Stimulated activated CD4-positive, alpha-beta T cell treated with anti-CD3 and anti-CD28 coated beads, Interleukin-12 subunit alpha, Interleukin-12 subunit beta, amount 100 ng/mL, for 24 hours (primary cell): ENCODE data around the gene LRIG2.
A peak's percentile ranks its signal among the peaks of the same experiment; 100 is the strongest.
"Not testable (repeated sequence)": the region's sequence is repeated elsewhere in the genome, so short reads cannot be mapped to it uniquely, and the experiment has no call there.

Experiments
- DNase-seq, 2 experiments: peaks; one replicate each; pipeline ENCODE4 v3.0.0-alpha.2; 2020; ENCODE audit warnings: low read depth in 2 of 2

LRIG2 gene

GRCh38 chr1:113125517-113125916 is 52.5 kb downstream of the LRIG2 start:
- DNase-seq: no peak

DNA sequence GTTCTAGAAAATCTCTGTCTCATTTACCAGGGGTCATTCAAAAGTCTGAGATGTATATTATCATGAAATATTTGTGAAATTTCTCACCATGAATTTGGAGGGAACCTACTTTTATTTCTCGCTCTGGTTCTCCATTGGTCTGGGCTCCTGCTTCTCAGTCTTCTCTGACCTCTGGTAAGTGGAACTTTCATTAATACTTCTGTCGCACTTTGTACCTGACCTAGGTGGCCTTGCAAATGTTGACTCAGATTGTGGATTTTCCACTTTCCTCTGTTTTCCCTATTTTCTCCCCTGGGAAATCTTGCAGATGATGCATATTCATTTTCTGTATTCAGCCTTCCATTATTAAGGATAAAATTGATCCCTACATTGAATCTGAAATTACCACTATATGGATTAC is 53.2 kb downstream of the LRIG2 start:
- DNase-seq: no peak

DNA sequence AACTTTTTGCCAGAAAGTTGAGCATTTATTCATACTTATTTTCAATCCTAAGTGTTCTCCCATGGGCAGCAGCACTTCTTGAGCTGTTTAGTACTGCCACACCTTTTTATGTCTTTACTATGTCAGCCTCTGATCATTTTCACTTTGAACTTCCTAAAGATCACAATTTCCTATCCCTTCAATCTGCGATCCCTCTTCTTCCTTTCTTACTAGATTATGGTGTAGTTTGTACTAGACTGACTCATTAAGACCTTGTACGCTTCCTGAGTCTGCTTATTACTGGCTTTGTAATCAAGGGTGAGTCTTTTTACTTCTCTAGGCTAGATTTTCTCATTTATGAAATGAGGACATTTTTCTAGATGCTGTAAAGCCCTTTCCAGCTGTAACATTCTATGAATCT is 55.1 kb downstream of the LRIG2 start:
- DNase-seq: no peak

DNA sequence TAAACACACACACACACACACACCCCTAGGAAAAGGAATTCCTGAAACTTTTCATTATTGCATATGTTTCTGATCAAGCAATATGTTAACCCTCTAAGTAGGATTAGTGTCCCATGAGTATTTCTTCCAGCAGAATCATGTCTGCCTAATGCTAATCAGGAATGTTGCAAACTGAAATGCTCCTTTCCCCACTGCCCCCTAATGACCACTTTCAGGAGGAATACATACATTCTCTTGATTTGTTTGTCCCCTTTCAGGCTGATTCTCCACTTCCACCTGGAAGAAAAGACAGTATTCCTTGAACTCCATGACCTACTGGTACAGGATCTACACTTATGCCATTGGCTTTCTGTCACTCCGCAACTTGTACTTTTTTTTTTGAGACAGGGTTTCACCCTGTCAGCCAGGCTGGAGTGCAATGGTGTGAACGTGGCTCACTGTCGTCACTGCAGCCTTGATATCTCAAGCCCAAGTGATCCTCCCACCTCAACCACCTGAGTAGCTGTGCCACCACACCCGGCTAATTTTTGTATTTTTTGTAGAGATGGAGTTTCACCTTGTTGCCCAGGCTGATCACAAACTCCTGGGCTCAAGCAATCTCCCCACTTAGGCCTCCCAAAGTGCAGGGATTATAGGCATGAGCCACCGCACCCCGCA is 56.7 kb downstream of the LRIG2 start:
- DNase-seq: no peak

DNA sequence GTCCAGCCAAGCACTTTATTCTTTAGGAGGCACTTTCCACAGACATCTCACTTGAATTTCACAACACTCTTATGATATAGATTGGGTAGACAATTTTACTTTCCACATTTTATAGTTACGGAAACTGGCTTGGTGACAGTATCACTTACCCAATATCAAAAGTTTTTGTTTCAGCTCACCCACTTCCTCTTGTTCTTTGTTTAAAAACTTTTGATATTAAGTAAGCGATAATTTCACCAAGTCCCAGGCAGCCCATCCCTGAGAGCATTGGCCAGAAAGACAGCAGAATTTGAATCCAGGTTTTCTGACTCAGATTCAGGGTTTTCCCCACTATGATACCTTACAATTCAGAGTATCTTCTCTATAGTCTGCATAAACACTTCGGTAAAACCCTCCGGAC is 60.0 kb downstream of the LRIG2 start:
- peak in 1 of 2 experiments; percentile 12 for DNase-seq

DNA sequence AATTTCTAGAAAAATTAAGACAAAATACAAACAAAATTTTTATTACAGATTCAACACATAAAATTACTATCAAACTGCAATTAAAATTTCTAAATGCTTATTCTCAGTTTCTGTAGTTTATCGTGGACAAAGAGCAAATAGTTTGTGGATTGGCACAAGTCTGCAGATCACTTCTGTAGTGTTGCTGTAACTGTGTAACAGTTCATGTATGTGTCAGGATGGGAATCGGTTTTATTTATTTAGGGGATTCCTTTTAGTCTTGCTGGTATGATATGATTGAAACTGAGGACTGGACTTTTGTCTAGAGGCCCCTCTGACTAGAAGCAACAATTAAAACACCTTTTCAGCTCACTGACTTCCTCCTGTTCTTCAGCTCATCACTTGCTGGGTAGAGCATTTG is 60.8 kb downstream of the LRIG2 start:
- DNase-seq: no peak

DNA sequence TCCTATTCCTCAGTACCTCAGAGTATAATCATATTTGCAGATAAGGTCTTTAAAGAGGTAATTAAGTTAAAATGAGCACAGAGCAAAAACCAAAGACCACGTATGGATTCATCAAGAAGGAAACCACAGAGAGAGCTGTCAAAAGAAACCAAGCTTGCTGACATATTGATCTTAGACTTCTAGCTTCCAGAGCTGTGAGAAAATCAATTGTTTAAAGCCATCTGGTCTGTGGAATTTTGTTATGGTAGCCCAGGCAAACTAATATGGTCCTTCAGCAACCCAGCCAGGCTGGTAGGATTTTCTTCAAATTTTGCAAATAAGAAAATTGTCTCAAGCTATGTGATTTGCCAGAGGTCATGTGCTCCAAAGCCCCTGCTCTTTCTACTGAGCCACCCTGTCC is 62.5 kb downstream of the LRIG2 start:
- no peak for DNase-seq

DNA sequence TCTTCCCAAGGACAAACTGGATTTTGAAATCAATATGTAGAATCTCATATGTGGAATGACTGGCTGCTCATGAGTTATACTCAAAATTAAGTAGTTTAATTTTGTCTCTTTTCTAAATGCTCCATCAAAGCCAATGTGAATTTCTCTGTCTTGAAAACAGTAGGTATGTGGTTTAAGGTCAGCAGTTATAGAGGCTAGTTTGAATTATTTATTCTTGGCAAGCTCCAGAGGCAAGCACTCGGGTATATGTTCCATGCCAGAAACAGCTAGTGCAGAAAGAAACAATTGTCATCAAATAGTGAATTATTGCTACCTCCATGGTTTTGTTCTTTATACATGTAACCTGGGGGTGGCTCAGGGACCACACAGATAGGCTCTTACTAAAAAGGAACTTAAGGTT is 63.5 kb downstream of the LRIG2 start:
- DNase-seq: no peak

- DNase-seq: no peak
Observed at GRCh38 chr1:113137563-113137962, 64.6 kb downstream of the LRIG2 start.

GRCh38 chr1:113138778-113139177 is 65.8 kb downstream of the LRIG2 start:
- no peak for DNase-seq

- no peak for DNase-seq
Observed at GRCh38 chr1:113140176-113140575, 67.2 kb downstream of the LRIG2 start.

DNA sequence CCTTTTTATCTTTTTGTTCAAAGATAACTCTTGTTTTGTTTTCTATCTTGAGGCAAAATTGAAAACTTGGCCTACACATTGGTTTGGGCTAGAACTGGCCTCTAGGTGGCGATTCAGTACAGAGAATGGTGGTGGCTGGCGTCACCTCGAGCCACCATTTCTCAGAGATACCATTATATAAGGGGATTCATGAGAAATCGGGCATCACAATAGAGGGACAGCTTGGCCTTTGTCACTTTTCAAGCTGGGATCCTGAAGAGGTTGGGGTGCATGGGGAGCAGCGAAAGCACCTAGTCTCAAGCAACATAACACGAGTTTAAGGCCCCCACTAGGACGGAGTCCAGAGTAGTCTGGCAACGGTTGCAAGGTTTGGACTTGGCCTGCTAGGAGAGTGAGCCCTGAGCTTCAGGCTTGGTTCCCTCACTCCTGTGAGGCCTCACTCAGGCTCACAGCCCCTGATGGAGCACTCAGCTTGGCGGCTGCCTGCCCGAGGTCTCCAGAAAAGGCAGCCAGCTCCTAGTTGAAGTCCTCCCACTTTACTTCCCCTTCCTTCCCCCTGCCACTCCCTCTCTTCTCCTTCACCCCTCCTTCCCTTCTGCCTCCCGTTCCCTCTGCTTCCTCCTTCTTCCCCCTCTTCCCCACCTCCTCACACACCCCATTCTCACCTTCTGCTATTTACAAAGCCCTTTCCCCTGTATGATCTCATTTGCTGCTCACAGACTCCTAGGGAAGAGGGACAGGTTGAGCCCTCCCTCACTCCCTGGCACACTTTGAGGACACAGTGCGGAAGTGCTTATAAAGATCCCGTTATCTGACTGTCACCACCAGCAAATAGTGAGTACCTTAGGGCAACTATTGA is 67.8 kb downstream of the LRIG2 start:
- DNase-seq: peak; percentile 7 to 34

GRCh38 chr1:113141650-113142473 is 68.9 kb downstream of the LRIG2 start:
- no peak for DNase-seq

GRCh38 chr1:113142791-113143190 is 69.8 kb downstream of the LRIG2 start:
- no peak for DNase-seq

GRCh38 chr1:113146242-113147072 is 73.5 kb downstream of the LRIG2 start:
- DNase-seq: no peak

DNA sequence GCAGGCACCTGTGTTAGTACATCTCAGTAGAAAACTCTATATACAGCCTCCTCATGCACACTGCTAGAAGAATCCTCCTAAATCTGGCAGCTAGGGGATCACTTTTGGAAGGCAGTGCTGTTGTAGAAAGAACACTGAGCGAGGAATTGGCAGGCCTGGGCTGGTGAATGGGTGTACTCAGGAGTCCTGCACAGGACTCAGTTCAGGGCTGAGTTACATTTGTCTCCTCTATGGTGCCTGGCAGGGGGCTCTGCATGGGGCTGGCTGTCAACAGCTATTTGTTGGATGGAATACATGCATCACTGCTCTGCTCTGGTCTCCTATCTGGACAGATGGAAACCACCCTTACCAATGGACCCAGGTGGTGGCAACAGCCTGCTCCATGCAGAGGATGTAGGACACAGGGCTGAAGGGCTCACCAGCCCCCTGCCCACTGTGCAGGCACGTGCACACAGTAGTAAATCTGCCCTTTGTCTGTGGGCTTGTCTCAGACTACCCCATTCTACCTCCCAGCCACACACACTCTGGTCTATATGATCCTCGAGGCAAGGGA is 74.2 kb downstream of the LRIG2 start:
- no peak for DNase-seq

DNA sequence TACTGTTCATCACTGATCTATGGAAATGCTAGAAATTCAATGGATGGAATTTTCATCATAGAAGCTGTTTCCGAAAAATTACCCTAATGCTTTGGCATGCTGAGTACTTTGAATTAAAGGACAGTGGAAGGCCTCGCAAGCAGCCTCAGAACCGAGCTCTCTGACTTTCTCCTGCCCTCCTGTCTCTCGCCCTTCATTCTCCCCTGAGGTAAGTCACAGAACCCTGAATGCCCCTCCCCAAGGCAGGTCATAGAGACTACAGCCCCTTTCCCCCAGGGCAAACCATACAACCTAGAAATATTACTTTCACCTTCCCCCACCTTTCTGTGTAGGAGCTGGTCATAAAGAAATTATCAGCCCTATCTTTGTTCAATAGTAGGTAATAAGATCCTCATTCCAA is 74.8 kb downstream of the LRIG2 start:
- DNase-seq: no peak

- not testable (repeated sequence) for DNase-seq
Observed at GRCh38 chr1:113150494-113150893, 77.5 kb downstream of the LRIG2 start.

GRCh38 chr1:113153116-113153803 is 80.3 kb downstream of the LRIG2 start:
- no peak for DNase-seq

DNA sequence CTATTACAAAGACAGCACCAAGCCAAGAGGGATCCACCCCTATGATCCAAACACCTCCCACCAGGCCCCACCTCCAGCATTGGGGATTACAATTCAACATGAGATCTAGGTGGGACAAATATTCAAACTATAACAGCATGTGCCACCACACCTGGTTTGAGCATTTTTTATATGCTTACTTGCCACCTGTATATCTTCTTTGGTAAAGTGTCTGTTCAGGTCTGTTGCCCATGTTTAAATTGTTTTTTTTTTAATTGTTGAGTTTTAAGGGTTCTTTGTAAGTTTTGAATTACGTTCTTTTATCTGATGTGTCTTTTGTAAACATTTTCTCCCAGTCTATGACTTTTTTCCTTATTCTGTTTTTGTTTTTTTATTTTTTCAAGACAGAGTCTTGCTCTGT is 83.4 kb downstream of the LRIG2 start:
- no peak for DNase-seq

DNA sequence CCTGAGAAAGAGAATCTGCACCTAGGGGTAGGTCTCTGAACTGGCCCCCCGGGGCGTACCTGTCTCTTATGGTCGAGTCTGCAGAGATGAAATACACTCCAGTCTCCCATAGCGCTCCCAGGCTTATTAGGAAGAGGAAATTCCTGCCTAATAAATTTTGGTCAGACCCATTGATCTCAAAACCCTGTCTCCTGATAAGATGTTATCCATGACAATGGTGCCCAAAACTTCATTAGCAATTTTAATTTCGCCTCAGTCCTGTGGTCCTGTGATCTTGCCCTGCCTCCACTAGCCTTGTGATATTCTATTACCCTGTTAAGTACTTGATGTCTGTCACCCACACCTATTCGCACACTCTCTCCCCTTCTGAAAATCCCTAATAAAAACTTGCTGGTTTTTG is 85.7 kb downstream of the LRIG2 start:
- not testable (repeated sequence) for DNase-seq
